Right lobe of liver (tissue), 6 donors: Measurements from ENCODE around the gene HELQ. TPM values are rescaled to one million over a fixed set of nuclear protein-coding genes. Genes with fewer than 3 reads are reported as not detected.

Experiments used
- ATAC-seq, 4 donors: fragments of 200-7000 bp; cut with Tn5 transposase; one replicate each; pipeline ENCODE4 v1.9.1; 2020; ENCODE audit warnings: mild to moderate bottlenecking in 4 of 4, moderate library complexity in 4 of 4
- DNase-seq, 3 donors: peaks; one replicate each; pipeline ENCODE4 v3.0.0-alpha.2; 2020
- H3K27ac ChIP-seq, 3 donors: fragments of 200-600 bp; one replicate each; pipeline ENCODE4 v1.8.0; 2022
- H3K27me3 ChIP-seq, 2 donors: fragments of 200-600 bp; one replicate each; pipeline ENCODE4 v1.8.0; 2022
- H3K36me3 ChIP-seq, 4 donors: fragments of 200-600 bp; sonication (generic) in 1 of 4; one replicate each; pipeline versions ENCODE4 v1.5.1 to v1.8.0; 2017 to 2022; ENCODE audit warnings: control low read depth in 1 of 4
- H3K4me1 ChIP-seq, 4 donors: fragments of 200-600 bp; sonication (generic) in 1 of 4; one replicate each; pipeline versions ENCODE4 v1.5.1 to v1.8.0; 2017 to 2022; ENCODE audit warnings: control low read depth in 1 of 4
- H3K4me3 ChIP-seq, 3 donors: fragments of 200-600 bp; one replicate each; pipeline ENCODE4 v1.8.0; 2022
- H3K9me3 ChIP-seq, 4 donors: fragments of 200-600 bp; sonication (generic) in 1 of 4; one replicate each; pipeline versions ENCODE4 v1.5.1 to v1.8.0; 2017 to 2022; ENCODE audit warnings: control low read depth in 1 of 4
- CTCF ChIP-seq, 4 donors: fragments of 200-600 bp in 3 of 4; fragments of 450-650 bp in 1 of 4; IDR thresholded peaks; one replicate each; pipeline versions ENCODE4 v1.5.1 to v1.8.0; 2016 to 2022; ENCODE audit warnings: antibody characterized with exemption in 4 of 4, mild to moderate bottlenecking in 2 of 4
- POLR2A ChIP-seq: fragments of 450-650 bp; IDR thresholded peaks from one replicate; pipeline ENCODE4 v1.6.1; 2017; ENCODE audit warnings: antibody characterized with exemption, mild to moderate bottlenecking
- WGBS: methylation state at CpG from one replicate; pipeline ENCODE4 v1.1.6; 2018; ENCODE audit warnings: low coverage, low lambda C conversion rate; ENCODE audit not compliant: insufficient coverage; ENCODE audit errors: missing lambda C conversion rate; 5-methylcytosine and 5-hydroxymethylcytosine counted together
- intact Hi-C, 2 donors: fragments of 100-400 bp; cut with DNase I; formaldehyde crosslinking; loops; one replicate each; pipeline versions ENCODE4 v1.11.2 to v1.14.1; 2022
- small RNA-seq, 2 experiments: library from RNA; depleted of rRNA; stranded (forward); fragments of <200 nt; gene quantifications; one replicate each; pipeline ENCODE3, GENCODE V24; 2016
- total RNA-seq, 6 experiments: library from RNA; depleted of rRNA in 2 of 6; stranded (reverse); fragments of >200 nt in 2 of 6; fragmentation: NEBNext Ultra II Directional in 3 of 6; extraction: Animal tissue kit (Norgen Biotek cat#: 25700) in 3 of 6; gene quantifications; one replicate each; pipeline versions ENCODE4 v1.1.0 to v1.2.4, GENCODE V29; 2016 to 2023
- donor health status: DM: no; HTN: yes; CAD: no.
- donor health status: DM: no; HTN: no; CAD: no.
- donor health status: DM: no; HTN: no; CAD: no.
- donor health status: DM: no; HTN: yes; CAD: no.
- donor health status: DM: no; HTN: yes; CAD: no.

Gene HELQ
- total RNA-seq, 6 experiments from 2014 or later: 5.6 to 8.0 (median 7.5) TPM

DNA sequence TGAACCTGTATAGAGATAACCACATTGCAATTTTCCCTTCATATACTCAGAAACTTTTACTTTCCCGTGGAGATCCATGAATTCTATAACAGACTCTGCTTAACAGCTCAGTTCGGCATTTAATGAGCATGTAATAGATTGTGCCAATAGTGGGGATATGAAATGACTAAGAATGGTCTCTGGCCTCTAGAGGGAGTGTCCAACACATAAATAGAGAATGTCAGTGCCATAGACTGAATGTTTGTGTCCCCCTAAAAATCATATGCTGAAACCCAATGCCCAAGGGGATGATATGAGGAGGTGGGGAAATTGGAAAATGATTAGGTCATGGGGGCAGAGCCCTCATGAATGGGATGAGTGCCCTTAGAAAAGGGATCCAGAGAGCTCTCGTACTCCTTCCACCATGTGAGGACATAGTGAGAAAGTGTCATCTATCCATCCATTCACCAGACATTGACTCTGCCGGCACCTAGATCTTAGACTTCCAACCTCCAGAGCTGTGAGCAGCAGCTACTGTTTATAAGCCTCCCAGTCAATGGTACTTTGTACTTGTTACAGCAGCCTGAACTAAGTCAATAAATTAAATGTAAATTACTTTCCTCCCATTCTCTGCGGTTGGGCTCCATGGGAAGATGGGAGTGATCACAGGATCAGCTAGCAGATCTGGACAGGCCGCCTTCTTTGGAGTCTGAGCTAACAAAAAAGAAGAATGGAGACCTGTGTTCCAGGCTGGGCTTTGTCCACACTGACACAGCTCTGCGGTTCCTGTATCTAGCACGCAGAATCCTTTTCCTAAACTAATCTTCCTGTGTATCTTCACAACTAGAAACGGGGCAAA, 92.9 kb downstream of the HELQ start:
- H3K27ac ChIP-seq: no peak overlapping the region
- ATAC-seq: peak; percentile 64 to 77 (median 68)
- intact Hi-C loops: no loop called here
- H3K4me1 ChIP-seq: peaks cover 0 to 3% (median 0%) of the 10 kb centered on the region in 4 donors
- no peaks in the 10 kb centered on the region for H3K27me3 ChIP-seq
- DNase-seq: no peak
- 47% methylated on average over 8 of the region's 9 CpGs for WGBS
- H3K9me3 ChIP-seq: no peaks in the 10 kb centered on the region
- no peaks in the 10 kb centered on the region for H3K36me3 ChIP-seq
- H3K4me3 ChIP-seq: no peak overlapping the region
- TF ChIP-seq CTCF (IDR thresholded peaks at IDR 0.05) (peak; percentile 22 to 35 (median 26)), POLR2A (no peak)

DNA sequence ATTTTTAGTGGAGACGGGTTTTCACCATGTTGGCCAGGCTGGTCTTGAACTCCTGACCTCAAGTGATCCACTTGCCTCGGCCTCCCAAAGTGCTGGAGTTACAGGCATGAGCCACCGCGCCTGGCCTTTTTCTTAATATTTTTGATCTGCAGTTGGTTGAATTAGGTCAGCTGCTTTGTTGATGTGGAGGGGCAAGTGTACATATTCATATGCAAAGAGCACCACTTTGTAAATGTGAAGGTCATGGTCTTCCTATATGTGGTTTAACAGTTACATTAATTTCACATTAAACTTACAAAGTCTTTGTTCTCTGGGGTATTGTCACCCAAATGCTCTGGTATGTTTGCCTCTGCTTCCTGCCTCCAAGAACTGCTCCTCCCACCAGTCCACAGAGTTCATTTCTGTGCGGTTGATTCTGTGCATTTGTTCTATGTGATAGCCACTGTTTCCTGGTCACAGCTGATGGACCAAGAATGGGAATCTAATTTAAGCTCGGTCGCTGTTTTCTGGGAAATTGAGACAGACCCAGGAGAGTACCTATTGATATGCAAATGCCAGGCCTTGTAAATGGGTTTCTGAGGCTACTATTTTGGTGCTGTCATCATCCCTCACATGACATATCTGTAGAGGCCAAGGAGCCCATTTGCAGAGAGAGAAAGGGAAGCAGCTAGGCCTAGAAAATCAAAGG, 94.1 kb downstream of the HELQ start:
- intact Hi-C loops: no loop called here
- Histone ChIP-seq H3K27me3 (no peaks in the 10 kb centered on the region), H3K36me3 (no peaks in the 10 kb centered on the region), H3K9me3 (no peaks in the 10 kb centered on the region), H3K4me3 (no peak overlapping the region), H3K27ac (no peak overlapping the region), H3K4me1 (peaks cover 0 to 3% (median 0%) of the 10 kb centered on the region in 4 donors)
- 91% methylated on average over 6 of the region's 7 CpGs for WGBS
- no peak for DNase-seq
- no peak for TF ChIP-seq CTCF (IDR thresholded peaks at IDR 0.05)
- no peak for TF ChIP-seq POLR2A
- no peak for ATAC-seq

DNA sequence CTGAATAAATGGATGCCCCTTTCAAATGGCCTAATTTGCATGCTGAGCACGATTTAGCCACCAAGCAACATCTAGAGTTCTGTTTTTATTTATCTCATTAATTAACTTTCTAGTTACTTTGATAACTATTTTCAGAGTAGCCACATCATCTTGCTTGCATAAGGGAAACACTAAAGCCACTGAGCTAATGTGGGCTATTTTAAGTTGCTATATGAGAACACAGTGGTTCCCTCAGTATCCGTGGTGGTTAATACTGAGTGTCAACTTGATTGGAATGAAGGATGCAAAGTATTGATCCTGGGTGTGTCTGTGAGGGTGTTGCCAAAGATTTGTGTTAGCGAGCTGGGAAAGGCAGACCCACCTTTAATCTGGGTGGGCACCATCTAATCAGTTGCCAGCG, 95.6 kb downstream of the HELQ start:
- Histone ChIP-seq H3K4me1 (peaks cover 0 to 3% (median 0%) of the 10 kb centered on the region in 4 donors), H3K36me3 (no peaks in the 10 kb centered on the region), H3K4me3 (no peak overlapping the region), H3K27me3 (no peaks in the 10 kb centered on the region), H3K9me3 (no peaks in the 10 kb centered on the region), H3K27ac (no peak overlapping the region)
- no peak for TF ChIP-seq POLR2A
- TF ChIP-seq CTCF (IDR thresholded peaks at IDR 0.05): no peak
- no peak for ATAC-seq
- whole genome bisulfite sequencing: 69% methylated on average over 2 of the region's 4 CpGs
- DNase-seq: no peak
- intact Hi-C loops: no loop called here

DNA sequence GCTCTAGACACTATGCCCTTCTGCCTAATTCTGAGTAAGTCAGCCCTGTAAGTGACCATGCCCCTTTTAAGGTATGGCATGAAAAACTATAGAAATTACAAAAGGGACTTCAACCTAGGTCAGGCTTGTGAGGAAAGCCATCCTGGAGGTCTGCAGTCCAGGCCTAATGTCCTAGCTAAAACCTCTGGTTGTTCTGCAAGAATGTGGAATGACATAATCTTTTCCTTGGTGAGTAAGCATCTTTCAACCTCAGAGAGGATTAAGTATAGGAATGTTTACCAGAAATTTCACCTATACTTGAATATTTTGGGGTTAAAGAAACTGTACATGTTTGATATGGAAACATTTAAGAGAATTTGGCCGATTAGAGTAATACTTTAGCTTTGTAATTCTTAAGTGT, 97.2 kb downstream of the HELQ start:
- no peak for DNase-seq
- intact Hi-C loops: no loop called here
- Histone ChIP-seq H3K9me3 (no peaks in the 10 kb centered on the region), H3K27ac (no peak overlapping the region), H3K27me3 (no peaks in the 10 kb centered on the region), H3K4me1 (peaks cover 0 to 3% (median 0%) of the 10 kb centered on the region in 4 donors), H3K4me3 (no peak overlapping the region), H3K36me3 (no peaks in the 10 kb centered on the region)
- ATAC-seq: no peak
- WGBS: 33% methylated on average over 1 of the region's 1 CpG
- TF ChIP-seq CTCF (IDR thresholded peaks at IDR 0.05) (no peak), POLR2A (no peak)

Small RNA genes within 50 kb of the gene (small RNA-seq; reads per million reads assigned to genes)
- 0 reads per million in 2 experiments for gene AC114781.5

Other genes starting within 250 kb of the HELQ start
- 10 to 100 TPM in 4 of 6 experiments, 1 to 10 TPM in 2; 6.9 to 15.5 (median 10.6) TPM for gene COQ2, start 171.0 kb downstream of the HELQ start, total RNA-seq
- gene HPSE, start 121.0 kb downstream of the HELQ start, total RNA-seq: 1 to 10 TPM in 3 of 6 experiments, under 1 TPM in 3; 0.68 to 2.0 (median 1.2) TPM
- 10 to 100 TPM; 22.4 to 29.1 (median 24.1) TPM for gene MRPS18C, start 235 bp upstream of the HELQ start, total RNA-seq
- 1 to 10 TPM; 1.6 to 3.3 (median 2.6) TPM for gene ABRAXAS1, start 29.3 kb upstream of the HELQ start, total RNA-seq
- gene GPAT3, start 80.3 kb upstream of the HELQ start, total RNA-seq: 1 to 10 TPM; 5.1 to 9.0 (median 5.7) TPM